ENCODE results near the gene ANKMY1. TPM values are rescaled to one million over a fixed set of nuclear protein-coding genes. Genes with fewer than 3 reads are reported as not detected.

ANKMY1 gene
- total and polyA plus RNA-seq, 2 of the 8 experiments (the other 6 are each of a cell fraction or from before 2014, with no cell fraction given), result 4.5 to 4.8 TPM

- TF ChIP-seq CHD7 (IDR thresholded peaks at IDR 0.05; ENCODE audit: insufficient replicate concordance, low read length) (no peak), SIRT6 (IDR thresholded peaks at IDR 0.05; ENCODE audit: low read length) (no peak), KDM4A (IDR thresholded peaks at IDR 0.05; ENCODE audit: low read depth, low read length, severe bottlenecking) (no peak), SRF (IDR thresholded peaks at IDR 0.05; ENCODE audit: low read depth, low read length) (no peak)
Measured at GRCh38 chr2:240462073-240462706, 95.6 kb downstream of the ANKMY1 start (continued).
